UCSD-AML1 (cell line): ENCODE measurements around the gene RGS9BP.
"Not testable (repeated sequence)": the region's sequence is repeated elsewhere in the genome, so short reads cannot be mapped to it uniquely, and the experiment has no call there.

Experiments
- DNase-seq: peaks from one replicate; lab custom pipeline; 2025; ENCODE audit not compliant: unreplicated experiment; lab: John Stamatoyannopoulos, UW

The RGS9BP gene

GRCh38 chr19:32694851-32695250, 19.2 kb downstream of the RGS9BP start:
- DNase-seq, result not testable (repeated sequence)

GRCh38 chr19:32695506-32695905, 19.9 kb downstream of the RGS9BP start:
- DNase-seq, result peak; percentile 19

DNA sequence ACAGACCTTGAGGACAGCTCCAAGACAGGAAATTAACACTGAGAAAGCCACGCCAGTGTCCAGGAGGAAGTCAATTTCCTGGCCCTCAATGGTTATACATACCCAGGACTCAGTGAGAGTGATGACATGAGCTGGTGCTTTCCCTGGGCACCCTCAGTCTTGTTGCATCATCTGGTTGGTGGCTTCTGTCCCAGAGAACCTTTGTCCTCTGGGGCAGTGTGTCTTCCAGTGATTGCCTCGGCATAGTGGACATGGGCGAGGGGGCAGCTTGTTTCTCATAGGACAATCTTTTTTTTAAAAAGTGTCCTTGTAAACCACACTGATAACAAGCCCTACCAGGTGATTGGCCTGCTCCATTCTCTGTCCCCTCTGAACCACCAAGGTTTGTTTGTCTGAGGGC, 21.1 kb downstream of the RGS9BP start:
- DNase-seq, result not testable (repeated sequence)

GRCh38 chr19:32700129-32700528, 24.5 kb downstream of the RGS9BP start:
- not testable (repeated sequence) for DNase-seq

- DNase-seq, result no peak
These were observed 26.4 kb downstream of the RGS9BP start for GRCh38 chr19:32702010-32702409.

- not testable (repeated sequence) for DNase-seq
These were observed 28.4 kb downstream of the RGS9BP start for GRCh38 chr19:32704006-32704405.

DNA sequence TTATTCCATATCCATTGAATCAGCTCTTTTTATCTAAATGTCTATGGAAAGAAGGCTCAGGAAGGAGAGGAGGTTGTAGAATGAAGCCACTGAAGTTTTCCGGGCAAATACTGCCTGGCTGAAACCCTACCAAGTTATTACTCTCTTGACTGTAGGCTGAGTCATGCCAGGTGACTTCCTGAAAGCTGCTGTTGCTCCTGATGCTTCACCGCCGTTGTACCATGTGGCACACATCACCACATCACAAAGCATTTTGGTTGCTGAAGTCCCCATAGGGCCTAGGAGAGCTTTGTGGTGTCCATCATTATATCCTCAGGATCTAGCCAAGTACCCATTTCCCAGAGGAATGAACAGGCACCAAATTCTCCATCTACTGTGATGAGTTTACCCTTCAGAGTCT, 32.8 kb downstream of the RGS9BP start:
- DNase-seq, result no peak

DNA sequence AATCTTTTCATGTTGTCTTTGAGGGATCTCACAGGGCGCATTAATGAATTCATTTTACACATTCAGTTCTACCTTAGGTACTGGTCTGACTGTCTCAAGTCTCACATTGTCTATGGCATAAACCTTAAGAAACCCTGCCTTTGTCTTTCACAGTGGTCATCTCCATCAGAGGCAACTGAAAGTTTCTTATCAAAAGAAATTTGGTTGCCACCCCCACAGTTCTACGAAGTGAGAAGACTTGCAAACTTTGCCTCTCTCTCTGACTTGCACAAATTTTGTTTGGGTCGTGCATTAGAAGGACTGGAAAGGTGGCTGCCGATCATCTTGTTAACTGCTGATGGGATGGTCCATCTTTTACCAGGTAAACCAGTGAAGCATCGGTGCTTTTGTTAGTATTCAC, 33.4 kb downstream of the RGS9BP start:
- DNase-seq, result no peak

DNA sequence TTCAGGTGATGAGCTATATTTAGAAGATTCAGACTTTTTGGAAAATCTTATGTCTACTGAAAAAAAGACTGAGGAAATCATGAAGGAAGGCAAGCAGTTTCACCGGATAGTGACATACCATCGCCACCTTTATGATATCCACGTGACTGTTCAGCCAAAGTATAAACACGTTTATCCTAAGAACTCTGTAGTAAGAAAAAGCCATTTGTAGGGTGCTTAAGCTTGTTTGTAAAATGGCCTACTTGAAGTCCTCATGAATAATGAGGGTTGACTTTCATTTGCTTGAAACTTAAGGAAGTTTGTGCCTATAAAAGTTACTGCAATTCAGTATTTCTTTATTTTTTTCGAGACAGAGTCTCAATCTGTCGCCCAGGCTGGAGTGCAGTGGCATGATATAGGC, 36.1 kb downstream of the RGS9BP start:
- no peak for DNase-seq

DNA sequence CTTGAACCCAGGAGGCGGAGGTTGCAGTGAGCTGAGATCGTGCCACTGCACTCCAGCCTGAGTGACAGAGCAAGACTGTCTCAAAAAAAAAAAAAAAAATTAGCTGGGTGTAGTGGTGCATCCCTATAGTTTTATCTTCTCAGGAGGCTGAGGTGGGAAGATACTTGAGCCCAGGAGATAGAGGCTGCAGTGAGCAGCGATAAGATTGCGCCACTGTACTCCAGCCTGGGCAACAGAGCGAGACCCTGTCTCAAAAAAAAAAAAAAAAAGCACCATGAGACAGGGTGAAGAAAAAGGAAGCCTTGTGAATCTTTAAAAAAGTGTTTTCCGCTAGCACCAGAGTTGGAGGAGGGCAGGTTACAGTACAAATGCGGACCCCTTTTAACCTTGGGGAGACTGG, 40.6 kb downstream of the RGS9BP start:
- DNase-seq, result not testable (repeated sequence)

DNA sequence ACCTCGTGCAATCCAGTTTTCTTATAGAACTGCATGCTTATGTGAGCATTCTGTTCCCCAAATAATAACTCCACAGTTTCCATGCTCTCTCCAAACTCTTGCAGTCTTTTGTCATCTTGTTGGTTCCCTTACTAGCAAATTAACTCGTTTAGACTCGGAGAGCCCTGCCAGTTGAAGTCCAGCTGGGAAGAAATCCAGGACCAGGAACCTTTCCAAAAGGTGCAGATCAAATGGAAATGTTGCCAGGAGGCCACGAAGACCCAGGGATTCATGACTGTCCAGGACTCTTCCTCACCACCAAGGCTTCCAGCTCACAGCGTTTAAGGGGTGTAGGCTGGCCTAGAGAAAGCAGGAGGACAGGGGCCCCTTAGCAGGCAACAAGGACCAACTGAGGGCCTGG, 41.8 kb downstream of the RGS9BP start:
- DNase-seq, result no peak

DNA sequence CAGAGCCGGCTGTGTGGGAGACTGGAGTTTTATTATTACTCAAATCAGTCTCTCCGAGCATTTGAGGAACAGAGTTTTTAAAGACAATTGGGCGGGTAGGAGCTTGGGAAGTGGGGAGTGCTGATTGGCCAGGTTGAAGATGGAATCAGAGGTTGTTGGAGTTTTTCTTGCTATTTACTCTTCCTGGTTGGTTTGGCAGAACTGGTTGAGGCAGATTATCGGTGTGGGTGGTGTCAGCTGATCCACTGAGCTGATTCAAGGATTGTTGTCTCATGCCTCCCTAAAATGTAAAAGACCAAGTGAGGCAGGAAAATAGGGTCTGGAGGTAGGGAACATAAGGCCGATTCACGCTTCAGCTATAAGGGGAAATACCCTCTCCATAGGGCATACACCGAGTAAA, 42.6 kb downstream of the RGS9BP start:
- no peak for DNase-seq

- no peak for DNase-seq
These were observed 44.0 kb downstream of the RGS9BP start, which contains the start of gene TDRD12 for GRCh38 chr19:32719611-32720059. TDRD12 (plus strand) TSS chr19:32719767; CDS start chr19:32720073, 306 bp downstream.

- no peak for DNase-seq
These were observed 44.7 kb downstream of the RGS9BP start for GRCh38 chr19:32720216-32720935.

- no peak for DNase-seq
These were observed 45.2 kb downstream of the RGS9BP start for GRCh38 chr19:32720936-32721250.
